Ovary (tissue), 3 donors: ENCODE results near the gene WNT2.

Source experiments
- CTCF ChIP-seq, 3 donors: fragments of 450-650 bp in 2 of 3; fragments of 200-600 bp in 1 of 3; IDR thresholded peaks; one replicate each; pipeline versions ENCODE4 v1.5.1 to v1.8.0; 2016 to 2022; ENCODE audit warnings: antibody characterized with exemption in 3 of 3, mild to moderate bottlenecking in 1 of 3
- POLR2A ChIP-seq: fragments of 450-650 bp; IDR thresholded peaks from one replicate; pipeline ENCODE4 v1.6.1; 2017; ENCODE audit warnings: antibody characterized with exemption, mild to moderate bottlenecking, moderate library complexity
- donor health status: DM: no; HTN: no; CAD: no.

GRCh38 chr7:117273325-117273724 lies 49.5 kb downstream of the WNT2 start:
- TF ChIP-seq POLR2A, result no peak
- no peak for TF ChIP-seq CTCF (IDR thresholded peaks at IDR 0.05)
